Smooth muscle cell of the coronary artery (primary cell): ENCODE results near the gene MAGIX. TPM values are rescaled to one million over a fixed set of nuclear protein-coding genes. Genes with fewer than 3 reads are reported as not detected.

ENCODE experiments used
- total RNA-seq: library from RNA; depleted of rRNA; stranded (reverse); fragments of >200 nt; gene quantifications from 2 replicates; pipeline ENCODE4 v1.2.3, GENCODE V29; 2014; ENCODE audit warnings: low replicate concordance

Gene MAGIX
- total RNA-seq, result 0.82 and 1.7 TPM in 2 replicates

GRCh38 chrX:49162620-49163019 lies at the start of gene MAGIX:
MAGIX (plus strand) TSS chrX:49162758; CDS start chrX:49162890, 132 bp downstream.

GRCh38 chrX:49171752-49172279 lies 9.3 kb downstream of the MAGIX start, which contains the start of gene PLP2:
PLP2 (plus strand) TSS chrX:49171898; CDS start chrX:49172001, 103 bp downstream.

GRCh38 chrX:49186125-49187027 lies 23.8 kb downstream of the MAGIX start, which contains the start of gene PRICKLE3:
PRICKLE3 (minus strand) TSS chrX:49186373; CDS start chrX:49186297, 76 bp downstream.

GRCh38 chrX:49199906-49200771 lies 37.6 kb downstream of the MAGIX start, which contains the start of gene SYP:
SYP (minus strand) TSS chrX:49200193; CDS start chrX:49200186, 7 bp downstream.

Other genes starting within 250 kb of the MAGIX start
- 2.3 and 3.0 TPM in 2 replicates for gene PIM2, start 243.7 kb upstream of the MAGIX start, total RNA-seq
- 33.3 and 34.9 TPM in 2 replicates for gene OTUD5, start 205.2 kb upstream of the MAGIX start, total RNA-seq
- gene KCND1, start 190.9 kb upstream of the MAGIX start, total RNA-seq, result 0.45 and 0.59 TPM in 2 replicates
- gene GRIPAP1, start 160.5 kb upstream of the MAGIX start, total RNA-seq, result 27.9 and 28.1 TPM in 2 replicates
- 19.7 and 47.7 TPM in 2 replicates for gene TFE3, start 119.4 kb upstream of the MAGIX start, total RNA-seq
- under 0.01 and 0.38 TPM in 2 replicates for gene CCDC120, start 103.8 kb upstream of the MAGIX start, total RNA-seq
- gene PRAF2, start 88.8 kb upstream of the MAGIX start, total RNA-seq, result 5.9 and 7.7 TPM in 2 replicates
- 35.6 and 46.3 TPM in 2 replicates for gene WDR45, start 82.9 kb upstream of the MAGIX start, total RNA-seq
- 15.3 and 21.6 TPM in 2 replicates for gene GPKOW, start 39.0 kb upstream of the MAGIX start, total RNA-seq
- 15.9 and 17.5 TPM in 2 replicates for gene PLP2, start 9.1 kb downstream of the MAGIX start, total RNA-seq
- gene PRICKLE3, start 23.6 kb downstream of the MAGIX start, total RNA-seq, result 3.0 and 4.1 TPM in 2 replicates
- gene SYP, start 37.4 kb downstream of the MAGIX start, total RNA-seq, result 0.08 and 0.12 TPM in 2 replicates
- not detected in 2 replicates for gene CACNA1F, start 70.6 kb downstream of the MAGIX start, total RNA-seq
- gene CCDC22, start 72.7 kb downstream of the MAGIX start, total RNA-seq, result 6.2 and 7.6 TPM in 2 replicates
- not detected in 2 replicates for gene FOXP3, start 102.0 kb downstream of the MAGIX start, total RNA-seq
- 4.4 and 16.7 TPM in 2 replicates for gene PPP1R3F, start 107.0 kb downstream of the MAGIX start, total RNA-seq
- gene GAGE10, start 140.9 kb downstream of the MAGIX start, total RNA-seq, result not detected in 2 replicates
- gene GAGE12J, start 159.3 kb downstream of the MAGIX start, total RNA-seq, result not detected in 2 replicates
- gene GAGE13, start 168.8 kb downstream of the MAGIX start, total RNA-seq, result not detected in 2 replicates